CD14-positive monocyte (primary cell): ENCODE results near the gene PORCN. TPM values are rescaled to one million over a fixed set of nuclear protein-coding genes. Genes with fewer than 3 reads are reported as not detected.

ENCODE experiments used
- DNase-seq, 3 donors: peaks; one replicate each; pipeline ENCODE4 v3.0.0-alpha.2; 2011 to 2022
- H2AFZ ChIP-seq: 2 replicates; pipeline ENCODE4 v1.6.0; 2012; ENCODE audit warnings: mild to moderate bottlenecking, low read depth, low read length, inconsistent platforms; ENCODE audit not compliant: insufficient read depth, poor library complexity, severe bottlenecking
- H3K27ac ChIP-seq, 2 donors: 1 replicate in 1 of 2; 2 replicates in 1 of 2; pipeline ENCODE4 v1.5.1; 2012 to 2013; ENCODE audit warnings: low read length in 2 of 2, control low read depth in 1 of 2, inconsistent platforms in 1 of 2, low read depth in 1 of 2, mild to moderate bottlenecking in 1 of 2
- H3K27me3 ChIP-seq, 2 donors: one replicate each; pipeline versions ENCODE4 v1.6.0 to v1.6.1; 2011 to 2013; ENCODE audit warnings: low read length in 2 of 2; ENCODE audit not compliant: control insufficient read depth in 2 of 2, insufficient read depth in 2 of 2
- H3K36me3 ChIP-seq, 2 donors: replicated peaks in 1 of 2; 1 replicate in 1 of 2; 2 replicates in 1 of 2; pipeline versions ENCODE4 v1.5.1 to v1.6.1; 2012 to 2013; ENCODE audit warnings: low read length in 2 of 2, control low read depth in 1 of 2, inconsistent platforms in 1 of 2, mild to moderate bottlenecking in 1 of 2; ENCODE audit not compliant: insufficient read depth in 2 of 2, control insufficient read depth in 1 of 2
- H3K4me1 ChIP-seq, 2 donors: 1 replicate in 1 of 2; 2 replicates in 1 of 2; pipeline versions ENCODE4 v1.5.1 to v1.6.1; 2012 to 2013; ENCODE audit warnings: low read length in 2 of 2, control low read depth in 1 of 2, inconsistent platforms in 1 of 2, mild to moderate bottlenecking in 1 of 2, moderate library complexity in 1 of 2; ENCODE audit not compliant: insufficient read depth in 2 of 2, control insufficient read depth in 1 of 2
- H3K4me2 ChIP-seq: replicated peaks from 2 replicates; pipeline ENCODE3; 2012; ENCODE audit warnings: low read length, moderate library complexity, mild to moderate bottlenecking; ENCODE audit not compliant: poor library complexity, severe bottlenecking; ENCODE audit errors: extremely low read depth
- H3K4me3 ChIP-seq, 3 experiments: fragments of 200-600 bp in 1 of 3; sonication (generic) in 1 of 3; replicated peaks in 1 of 3; 1 replicate in 2 of 3; 2 replicates in 1 of 3; pipeline ENCODE4 v1.5.1; 2011 to 2013; ENCODE audit warnings: low read length in 3 of 3, mild to moderate bottlenecking in 3 of 3, control low read depth in 2 of 3, low read depth in 2 of 3, inconsistent platforms in 1 of 3, moderate library complexity in 1 of 3
- H3K79me2 ChIP-seq: 2 replicates; pipeline ENCODE4 v1.6.0; 2012; ENCODE audit warnings: mild to moderate bottlenecking, control low read depth, inconsistent platforms, low read length, moderate library complexity; ENCODE audit not compliant: insufficient read depth
- H3K9ac ChIP-seq: 2 replicates; pipeline ENCODE4 v1.6.0; 2017; ENCODE audit warnings: low read length, mild to moderate bottlenecking; ENCODE audit not compliant: insufficient read depth, poor library complexity, severe bottlenecking
- H3K9me3 ChIP-seq, 2 donors: replicated peaks in 1 of 2; 1 replicate in 1 of 2; 2 replicates in 1 of 2; pipeline versions ENCODE4 v1.5.1 to v1.6.1; 2012 to 2013; ENCODE audit warnings: low read length in 2 of 2, control low read depth in 1 of 2; ENCODE audit not compliant: control insufficient read depth in 1 of 2, insufficient read depth in 1 of 2
- H4K20me1 ChIP-seq: 2 replicates; pipeline ENCODE4 v1.6.0; 2012; ENCODE audit warnings: mild to moderate bottlenecking, low read length, control low read depth, moderate library complexity; ENCODE audit not compliant: insufficient read depth
- H3K27ac Mint-ChIP-seq, 7 donors: one replicate each; pipeline ENCODE4 v1.8.0; 2020; ENCODE audit warnings: mild to moderate bottlenecking in 7 of 7, mixed read lengths in 7 of 7, moderate library complexity in 6 of 7, inconsistent platforms in 2 of 7
- H3K27me3 Mint-ChIP-seq, 3 donors: one replicate each; pipeline ENCODE4 v1.8.0; 2021 to 2022; ENCODE audit warnings: low read depth in 3 of 3, mild to moderate bottlenecking in 3 of 3, mixed read lengths in 3 of 3, moderate library complexity in 3 of 3, inconsistent platforms in 1 of 3
- H3K36me3 Mint-ChIP-seq, 2 donors: one replicate each; pipeline ENCODE4 v1.8.0; 2020; ENCODE audit warnings: mixed read lengths in 2 of 2, inconsistent platforms in 1 of 2, mild to moderate bottlenecking in 1 of 2
- H3K4me1 Mint-ChIP-seq: one replicate; pipeline ENCODE4 v1.8.0; 2020; ENCODE audit warnings: mild to moderate bottlenecking, mixed read lengths
- H3K4me3 Mint-ChIP-seq, 2 donors: one replicate each; pipeline ENCODE4 v1.8.0; 2020; ENCODE audit warnings: mild to moderate bottlenecking in 2 of 2, mixed read lengths in 2 of 2, moderate library complexity in 1 of 2
- H3K9me3 Mint-ChIP-seq, 7 donors: one replicate each; pipeline ENCODE4 v1.8.0; 2020 to 2022; ENCODE audit warnings: mixed read lengths in 7 of 7, mild to moderate bottlenecking in 6 of 7, moderate library complexity in 6 of 7, inconsistent platforms in 2 of 7
- CTCF ChIP-seq: fragments of 200-600 bp; IDR thresholded peaks from one replicate; pipeline ENCODE4 v1.8.0; 2022; ENCODE audit warnings: antibody characterized with exemption, mild to moderate bottlenecking
- WGBS: methylation state at CpG from one replicate; pipeline ENCODE4 v1.1.5; 2013; ENCODE audit warnings: missing lambda C conversion rate; ENCODE audit not compliant: insufficient coverage; 5-methylcytosine and 5-hydroxymethylcytosine counted together
- intact Hi-C, 2 donors: fragments of 100-400 bp; cut with micrococcal nuclease; formaldehyde crosslinking; loops; one replicate each; pipeline versions ENCODE4 v1.15.0 to v1.15.1; 2023
- polyA plus RNA-seq, 3 donors: library from polyadenylated mRNA; depleted of rRNA in 1 of 3; unstranded in 2 of 3; stranded (reverse) in 1 of 3; fragments of 300-500 nt in 2 of 3; fragments of >200 nt in 1 of 3; fragmentation: Illumina TruSeq in 2 of 3; gene quantifications; 1 replicate in 2 of 3; 2 replicates in 1 of 3; pipeline ENCODE4 v1.2.3, GENCODE V29; 2012 to 2021

PORCN gene
- polyA plus RNA-seq, 3 donors, result 7.5 to 10.5 (median 7.8) TPM

GRCh38 chrX:48511560-48511959, 2.8 kb downstream of the PORCN start:
- H2AFZ ChIP-seq, result no peak overlapping the region
- no peaks in the 10 kb centered on the region for H3K9me3 ChIP-seq
- Mint-ChIP-seq H3K36me3 (peaks cover 12 to 24% of the 10 kb centered on the region in 2 donors), H3K4me1 (peaks cover 11% of the 10 kb centered on the region), H3K4me3 (no peak overlapping the region), H3K27ac (no peak overlapping the region), H3K9me3 (peaks cover 0 to 9% (median 1%) of the 10 kb centered on the region in 7 donors), H3K27me3 (peaks cover 0 to 4% (median 0%) of the 10 kb centered on the region in 3 donors)
- H3K9ac ChIP-seq, result no peak overlapping the region
- H3K4me2 ChIP-seq, result no peak overlapping the region
- DNase-seq, result no peak
- no peaks in the 10 kb centered on the region for H4K20me1 ChIP-seq
- no peak overlapping the region for H3K27ac ChIP-seq
- no peak overlapping the region for H3K4me3 ChIP-seq
- 87% methylated on average over 3 of the region's 4 CpGs for WGBS
- peaks cover 11 to 12% of the 10 kb centered on the region in 2 donors for H3K4me1 ChIP-seq
- H3K27me3 ChIP-seq, result no peaks in the 10 kb centered on the region
- intact Hi-C loops, result no loop called here
- no peaks in the 10 kb centered on the region for H3K36me3 ChIP-seq
- TF ChIP-seq CTCF, result no peak
- H3K79me2 ChIP-seq, result no peaks in the 10 kb centered on the region

GRCh38 chrX:48512371-48512935, 3.7 kb downstream of the PORCN start:
- no peaks in the 10 kb centered on the region for H3K79me2 ChIP-seq
- intact Hi-C loops, result no loop called here
- no peaks in the 10 kb centered on the region for H3K9me3 ChIP-seq
- TF ChIP-seq CTCF, result no peak
- H3K27ac ChIP-seq, result no peak overlapping the region
- DNase-seq, result no peak
- H3K4me2 ChIP-seq, result no peak overlapping the region
- H3K36me3 ChIP-seq, result no peaks in the 10 kb centered on the region
- no peak overlapping the region for H3K27ac Mint-ChIP-seq
- peaks cover 11% of the 10 kb centered on the region for H3K4me1 Mint-ChIP-seq
- H3K27me3 ChIP-seq, result no peaks in the 10 kb centered on the region
- no peak overlapping the region for H3K9ac ChIP-seq
- H3K27me3 Mint-ChIP-seq, result peaks cover 0 to 7% (median 0%) of the 10 kb centered on the region in 3 donors
- peaks cover 11 to 12% of the 10 kb centered on the region in 2 donors for H3K4me1 ChIP-seq
- no peak overlapping the region for H2AFZ ChIP-seq
- no CpG with 5 or more reads among the region's 20 CpGs for WGBS
- peaks cover 0 to 9% (median 1%) of the 10 kb centered on the region in 7 donors for H3K9me3 Mint-ChIP-seq
- no peaks in the 10 kb centered on the region for H4K20me1 ChIP-seq
- peaks cover 12 to 24% of the 10 kb centered on the region in 2 donors for H3K36me3 Mint-ChIP-seq
- no peak overlapping the region for H3K4me3 ChIP-seq
- H3K4me3 Mint-ChIP-seq, result no peak overlapping the region
